SK-N-SH (cell line): ENCODE results near the gene UBE2E1. TPM values are rescaled to one million over a fixed set of nuclear protein-coding genes. Genes with fewer than 3 reads are reported as not detected.
A peak's percentile ranks its signal among the peaks of the same experiment; 100 is the strongest.

ENCODE experiments used
- CTCF ChIA-PET: fragments of 300-600, 350-600 bp; formaldehyde crosslinking; extraction: SDS; loops from one replicate; lab custom pipeline; 2021; lab: Yijun Ruan, JAX
- POLR2A ChIA-PET: fragments of 350-600 bp; sonication (Branson Sonifier 250); formaldehyde crosslinking; extraction: SDS; loops from one replicate; lab custom pipeline; 2020; ENCODE audit warnings: antibody characterized with exemption, inconsistent platforms; lab: Yijun Ruan, JAX
- DNase-seq: peaks from one replicate; pipeline ENCODE4 v3.0.0; 2012
- H2AFZ ChIP-seq: fragments of 200-600 bp; sonication (generic); 2 replicates; pipeline ENCODE4 v1.8.1; 2016; ENCODE audit warnings: antibody characterized with exemption, mild to moderate bottlenecking, low read depth
- H3F3A ChIP-seq: fragments of 200-600 bp; sonication (generic); replicated peaks from 2 replicates; pipeline ENCODE3; 2016; ENCODE audit warnings: antibody characterized with exemption, mild to moderate bottlenecking; ENCODE audit not compliant: insufficient read depth
- H3K27ac ChIP-seq, 2 experiments: fragments of 200-500 bp in 1 of 2; fragments of 200-600 bp in 1 of 2; sonication (Bioruptor generic) in 1 of 2; sonication (generic), shearing (Covaris generic) in 1 of 2; 2 replicates each; pipeline versions ENCODE4 v1.5.1 to v1.6.1; 2014 to 2016; ENCODE audit warnings: low read depth in 2 of 2, inconsistent platforms in 1 of 2, low read length in 1 of 2, mild to moderate bottlenecking in 1 of 2, mixed read lengths in 1 of 2
- H3K27me3 ChIP-seq: fragments of 200-600 bp; sonication (generic), shearing (Covaris generic); 2 replicates; pipeline ENCODE4 v1.6.1; 2016; ENCODE audit warnings: mixed run types; ENCODE audit not compliant: insufficient read depth
- H3K36me3 ChIP-seq, 2 experiments: fragments of 200-500 bp in 1 of 2; fragments of 200-600 bp in 1 of 2; sonication (Bioruptor generic) in 1 of 2; sonication (generic) in 1 of 2; replicated peaks in 1 of 2; 2 replicates each; pipeline versions ENCODE3 to v1.5.1; 2014 to 2016; ENCODE audit warnings: low read length in 1 of 2, mild to moderate bottlenecking in 1 of 2; ENCODE audit not compliant: insufficient read depth in 2 of 2, control insufficient read depth in 1 of 2
- H3K4me1 ChIP-seq, 2 experiments: fragments of 200-500 bp in 1 of 2; fragments of 200-600 bp in 1 of 2; sonication (Bioruptor generic) in 1 of 2; sonication (generic), shearing (Covaris generic) in 1 of 2; 2 replicates each; pipeline versions ENCODE4 v1.5.1 to v1.6.1; 2014 to 2016; ENCODE audit warnings: low read depth in 1 of 2, low read length in 1 of 2, mixed run types in 1 of 2; ENCODE audit not compliant: insufficient read depth in 2 of 2, control insufficient read depth in 1 of 2
- H3K4me2 ChIP-seq: fragments of 200-600 bp; sonication (generic), shearing (Covaris generic); 2 replicates; pipeline ENCODE4 v1.6.1; 2017; ENCODE audit warnings: mixed run types
- H3K4me3 ChIP-seq, 2 experiments: fragments of 200-500 bp in 1 of 2; fragments of 200-600 bp in 1 of 2; sonication (Bioruptor generic) in 1 of 2; sonication (generic), shearing (Covaris generic) in 1 of 2; 2 replicates each; pipeline versions ENCODE4 v1.5.1 to v1.8.1; 2014 to 2016; ENCODE audit warnings: low read depth in 2 of 2, inconsistent platforms in 1 of 2, low read length in 1 of 2, mild to moderate bottlenecking in 1 of 2, mixed read lengths in 1 of 2, moderate library complexity in 1 of 2
- H3K79me2 ChIP-seq: fragments of 200-600 bp; sonication (generic); 2 replicates; pipeline ENCODE4 v1.8.1; 2017; ENCODE audit warnings: mild to moderate bottlenecking; ENCODE audit not compliant: insufficient read depth
- H3K9ac ChIP-seq: fragments of 200-600 bp; sonication (generic); 2 replicates; pipeline ENCODE4 v1.6.1; 2017; ENCODE audit warnings: mixed run types
- H3K9me2 ChIP-seq: fragments of 200-600 bp; sonication (generic); 2 replicates; pipeline ENCODE4 v1.6.1; 2017; ENCODE audit warnings: mixed run types
- H3K9me3 ChIP-seq: fragments of 200-600 bp; sonication (generic); 2 replicates; pipeline ENCODE4 v1.6.1; 2017; ENCODE audit warnings: mixed run types, mild to moderate bottlenecking, moderate library complexity
- H4K20me1 ChIP-seq: fragments of 200-600 bp; sonication (generic); 2 replicates; pipeline ENCODE4 v1.6.1; 2017; ENCODE audit warnings: mild to moderate bottlenecking, mixed run types; ENCODE audit not compliant: insufficient read depth
- CHD2 ChIP-seq: fragments of 150-350 bp; IDR thresholded peaks from 2 replicates; pipeline ENCODE4 v1.6.1; 2018; ENCODE audit warnings: low read length; ENCODE audit not compliant: partially characterized antibody
- ELF1 ChIP-seq: IDR thresholded peaks from 2 replicates; pipeline ENCODE4 v1.4.0; 2012
- EP300 ChIP-seq, 2 experiments: IDR thresholded peaks; 2 replicates each; pipeline versions ENCODE4 v1.4.0 to v1.6.1; 2012; ENCODE audit warnings: borderline replicate concordance in 1 of 2, low read depth in 1 of 2, low read length in 1 of 2
- FOXJ3 ChIP-seq: sonication (generic); formaldehyde crosslinking; IDR thresholded peaks from 2 replicates; pipeline ENCODE4 v1.5.1; 2020; ENCODE audit warnings: mild to moderate bottlenecking, missing genetic modification reagents
- GATA2 ChIP-seq: sonication (generic); formaldehyde crosslinking; IDR thresholded peaks from 2 replicates; pipeline ENCODE4 v1.5.0; 2020; ENCODE audit warnings: mild to moderate bottlenecking, missing genetic modification reagents
- JUND ChIP-seq: IDR thresholded peaks from 2 replicates; pipeline ENCODE4 v1.4.0; 2012
- MXI1 ChIP-seq: IDR thresholded peaks from 2 replicates; pipeline ENCODE4 v1.6.1; 2012; ENCODE audit warnings: mild to moderate bottlenecking, low read depth, low read length, improper control_type of control experiment
- RFX5 ChIP-seq: IDR thresholded peaks from 2 replicates; pipeline ENCODE4 v1.6.1; 2012; ENCODE audit warnings: mild to moderate bottlenecking, improper control_type of control experiment, low read length
- SMC3 ChIP-seq: IDR thresholded peaks from 2 replicates; pipeline ENCODE4 v1.6.1; 2012; ENCODE audit warnings: low read depth, low read length, improper control_type of control experiment
- TAF1 ChIP-seq: IDR thresholded peaks from 2 replicates; pipeline ENCODE4 v1.6.1; 2012; ENCODE audit warnings: low read depth, mild to moderate bottlenecking, low read length, moderate library complexity, borderline replicate concordance
- TCF12 ChIP-seq: IDR thresholded peaks from 2 replicates; pipeline ENCODE4 v1.4.0; 2012
- YY1 ChIP-seq: IDR thresholded peaks from 2 replicates; pipeline ENCODE4 v1.4.0; 2012; ENCODE audit warnings: low read depth, mild to moderate bottlenecking
- WGBS: methylation state at CpG from one replicate; pipeline ENCODE4 v1.1.6; 2017; ENCODE audit warnings: low lambda C conversion rate; 5-methylcytosine and 5-hydroxymethylcytosine counted together
- polyA plus RNA-seq, 3 experiments: library from polyadenylated mRNA; depleted of rRNA; stranded (reverse); fragments of >200 nt; gene quantifications; 2 replicates each; pipeline ENCODE4 v1.2.3, GENCODE V29; 2012
- TF ChIP-seq, protein P1 (sequence below): IDR thresholded peaks from 2 replicates; pipeline ENCODE4 v1.4.0; 2012; ENCODE audit warnings: low read depth
- TF ChIP-seq, protein P2 (sequence below): fragments of 200-600 bp; sonication (generic); IDR thresholded peaks from 2 replicates; pipeline ENCODE4 v1.6.1; 2017; ENCODE audit warnings: antibody characterized with exemption, mild to moderate bottlenecking, moderate library complexity
- TF ChIP-seq, protein P3 (sequence below): IDR thresholded peaks from 2 replicates; pipeline ENCODE4; 2012

UBE2E1 gene
- polyA plus RNA-seq, 1 of the 3 experiments (the other 2 are of a cell fraction): 59.9 TPM

DNA sequence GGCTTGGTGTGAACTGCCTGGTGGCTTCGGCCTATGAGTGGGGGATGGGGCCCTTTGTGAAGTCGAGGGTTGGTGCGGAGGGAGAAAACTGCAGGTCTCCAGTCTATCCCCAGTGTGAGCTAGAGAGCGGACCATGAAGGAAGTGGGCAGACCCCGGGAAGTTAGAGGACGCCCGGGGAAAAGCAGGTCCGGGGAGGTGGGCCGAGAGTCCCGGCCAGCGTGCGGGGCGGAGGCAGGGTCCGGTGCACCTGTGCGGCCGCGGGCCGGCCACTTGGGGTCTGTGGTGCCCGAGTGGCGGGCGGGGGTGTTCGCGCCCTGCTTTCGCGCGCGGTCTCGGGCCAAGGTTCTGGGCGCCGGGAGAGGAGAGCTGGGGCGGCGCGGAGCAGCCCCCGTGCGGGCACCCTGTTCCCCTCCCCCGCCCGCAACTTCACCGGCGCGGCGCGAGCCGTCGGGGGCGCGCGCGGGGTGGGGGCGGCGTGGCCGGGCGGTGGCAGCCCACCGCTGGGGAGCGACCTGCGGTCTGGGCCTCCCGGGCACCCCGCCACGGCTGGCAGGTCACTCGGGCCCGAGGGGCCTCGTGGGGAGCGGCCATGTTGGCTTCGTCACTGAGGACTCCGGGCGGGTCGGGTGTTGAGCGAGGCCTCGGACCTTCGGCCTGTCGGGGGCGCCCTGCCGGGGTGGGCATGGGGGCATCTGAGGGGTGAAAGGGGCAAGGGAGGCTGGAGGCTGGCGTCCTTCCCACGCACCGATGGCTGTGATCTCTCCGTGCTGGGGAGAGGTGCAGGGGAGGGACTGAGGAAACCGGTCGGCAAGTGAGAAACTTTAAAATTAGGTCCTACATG is 4.8 kb downstream of the UBE2E1 start:
- H4K20me1 ChIP-seq: peaks cover 13% of the 10 kb centered on the region
- H3K27ac ChIP-seq: peak overlapping the region; percentile 24 to 79; a peak in 3 of 4 replicates
- WGBS: 5% methylated on average over 25 of the region's 78 CpGs
- POLR2A ChIA-PET: interaction anchor here (2.6 kb wide), 1 partner anchor 107 kb away, joined by 17 read pairs; the partner anchor contains the start of genes NKIRAS1 and RPL15
- H3K27me3 ChIP-seq: no peaks in the 10 kb centered on the region
- H3K4me1 ChIP-seq: peaks cover 8 to 33% of the 10 kb centered on the region in 2 experiments; a peak in 2 of 4 replicates
- H3K79me2 ChIP-seq: peaks cover 65% of the 10 kb centered on the region
- no peak for TF ChIP-seq RFX5
- TF ChIP-seq TCF12: no peak
- TF ChIP-seq TAF1: peak; percentile 33; the same call in 1 of the 2 replicates
- TF ChIP-seq JUND: no peak
- 0 out of 2 replicates have a peak, but pooled peaks have one; percentile 13 for TF ChIP-seq MXI1
- TF ChIP-seq, protein P1, sequence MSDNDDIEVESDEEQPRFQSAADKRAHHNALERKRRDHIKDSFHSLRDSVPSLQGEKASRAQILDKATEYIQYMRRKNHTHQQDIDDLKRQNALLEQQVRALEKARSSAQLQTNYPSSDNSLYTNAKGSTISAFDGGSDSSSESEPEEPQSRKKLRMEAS: peak; percentile 37; the same call in 1 of the 2 replicates
- TF ChIP-seq SMC3: 0 out of 2 replicates have a peak, but pooled peaks have one; percentile 0
- peak; percentile 46 for TF ChIP-seq CHD2
- TF ChIP-seq, protein P2, sequence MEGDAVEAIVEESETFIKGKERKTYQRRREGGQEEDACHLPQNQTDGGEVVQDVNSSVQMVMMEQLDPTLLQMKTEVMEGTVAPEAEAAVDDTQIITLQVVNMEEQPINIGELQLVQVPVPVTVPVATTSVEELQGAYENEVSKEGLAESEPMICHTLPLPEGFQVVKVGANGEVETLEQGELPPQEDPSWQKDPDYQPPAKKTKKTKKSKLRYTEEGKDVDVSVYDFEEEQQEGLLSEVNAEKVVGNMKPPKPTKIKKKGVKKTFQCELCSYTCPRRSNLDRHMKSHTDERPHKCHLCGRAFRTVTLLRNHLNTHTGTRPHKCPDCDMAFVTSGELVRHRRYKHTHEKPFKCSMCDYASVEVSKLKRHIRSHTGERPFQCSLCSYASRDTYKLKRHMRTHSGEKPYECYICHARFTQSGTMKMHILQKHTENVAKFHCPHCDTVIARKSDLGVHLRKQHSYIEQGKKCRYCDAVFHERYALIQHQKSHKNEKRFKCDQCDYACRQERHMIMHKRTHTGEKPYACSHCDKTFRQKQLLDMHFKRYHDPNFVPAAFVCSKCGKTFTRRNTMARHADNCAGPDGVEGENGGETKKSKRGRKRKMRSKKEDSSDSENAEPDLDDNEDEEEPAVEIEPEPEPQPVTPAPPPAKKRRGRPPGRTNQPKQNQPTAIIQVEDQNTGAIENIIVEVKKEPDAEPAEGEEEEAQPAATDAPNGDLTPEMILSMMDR: peak; percentile 47
- TF ChIP-seq EP300 (IDR thresholded peaks at IDR 0.05; ENCODE audit: borderline replicate concordance in 1 of 2, low read depth in 1 of 2, low read length in 1 of 2): no peak
- TF ChIP-seq ELF1: no peak
- TF ChIP-seq, protein P3, sequence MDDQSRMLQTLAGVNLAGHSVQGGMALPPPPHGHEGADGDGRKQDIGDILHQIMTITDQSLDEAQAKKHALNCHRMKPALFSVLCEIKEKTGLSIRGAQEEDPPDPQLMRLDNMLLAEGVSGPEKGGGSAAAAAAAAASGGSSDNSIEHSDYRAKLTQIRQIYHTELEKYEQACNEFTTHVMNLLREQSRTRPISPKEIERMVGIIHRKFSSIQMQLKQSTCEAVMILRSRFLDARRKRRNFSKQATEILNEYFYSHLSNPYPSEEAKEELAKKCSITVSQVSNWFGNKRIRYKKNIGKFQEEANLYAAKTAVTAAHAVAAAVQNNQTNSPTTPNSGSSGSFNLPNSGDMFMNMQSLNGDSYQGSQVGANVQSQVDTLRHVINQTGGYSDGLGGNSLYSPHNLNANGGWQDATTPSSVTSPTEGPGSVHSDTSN: no peak
- no peak for TF ChIP-seq GATA2 (CRISPR knock-in tag)
- TF ChIP-seq FOXJ3 (CRISPR knock-in tag): no peak
- TF ChIP-seq YY1: peak; percentile 69; the same call in 1 of the 2 replicates
- peak overlapping the region; percentile 63 to 67 for H3K4me3 ChIP-seq
- H3K4me2 ChIP-seq: peak overlapping the region; percentile 95
- no peaks in the 10 kb centered on the region for H3K9me2 ChIP-seq
- peaks cover 22% of the 10 kb centered on the region for H3F3A ChIP-seq
- no peaks in the 10 kb centered on the region for H3K9me3 ChIP-seq
- H2AFZ ChIP-seq: peak overlapping the region; percentile 80
- DNase-seq: peak; percentile 87
- peak overlapping the region; percentile 32 for H3K9ac ChIP-seq
- peaks cover 17 to 25% of the 10 kb centered on the region in 2 experiments for H3K36me3 ChIP-seq
- CTCF ChIA-PET: interaction anchor here (0.7 to 1.8 kb wide), 10 partner anchors 10 to 576 kb away, joined by 3 to 6 read pairs (median 4); no protein-coding TSS in a partner anchor
